NCI-H128 (cell line): Measurements from ENCODE around the gene TEX53.

Experiments used
- DNase-seq: peaks from one replicate; lab custom pipeline; 2025; ENCODE audit not compliant: unreplicated experiment; lab: John Stamatoyannopoulos, UW

Gene TEX53

GRCh38 chr9:114680259-114681001 is 22.8 kb upstream of the TEX53 start:
- DNase-seq, result no peak

GRCh38 chr9:114678795-114679194 is 21.2 kb upstream of the TEX53 start:
- no peak for DNase-seq

- no peak for DNase-seq
These were observed 20.5 kb upstream of the TEX53 start for GRCh38 chr9:114678130-114678529.

- DNase-seq, result peak; percentile 88
These were observed 19.8 kb upstream of the TEX53 start for GRCh38 chr9:114677418-114677817.

GRCh38 chr9:114676901-114677300 is 19.3 kb upstream of the TEX53 start:
- no peak for DNase-seq

GRCh38 chr9:114674798-114675540 is 17.4 kb upstream of the TEX53 start:
- DNase-seq, result no peak

GRCh38 chr9:114674076-114674797 is 16.6 kb upstream of the TEX53 start:
- DNase-seq, result no peak

GRCh38 chr9:114671605-114672004 is 14.0 kb upstream of the TEX53 start:
- no peak for DNase-seq

GRCh38 chr9:114669961-114670360 is 12.4 kb upstream of the TEX53 start:
- no peak for DNase-seq

GRCh38 chr9:114668146-114668545 is 10.5 kb upstream of the TEX53 start:
- no peak for DNase-seq

- DNase-seq, result no peak
These were observed 9.2 kb upstream of the TEX53 start for GRCh38 chr9:114666851-114667250.

GRCh38 chr9:114666401-114666800 is 8.8 kb upstream of the TEX53 start:
- DNase-seq, result no peak

GRCh38 chr9:114664181-114664580 is 6.6 kb upstream of the TEX53 start:
- DNase-seq, result no peak

- no peak for DNase-seq
These were observed 4.7 kb upstream of the TEX53 start for GRCh38 chr9:114662081-114662989.

- no peak for DNase-seq
These were observed 1.3 kb downstream of the TEX53 start for GRCh38 chr9:114656301-114656700.

GRCh38 chr9:114655689-114656088 is 1.9 kb downstream of the TEX53 start:
- no peak for DNase-seq

GRCh38 chr9:114653556-114654159 is 3.9 kb downstream of the TEX53 start:
- DNase-seq, result peak; percentile 58

- no peak for DNase-seq
These were observed 4.6 kb downstream of the TEX53 start for GRCh38 chr9:114652776-114653555.

- no peak for DNase-seq
These were observed 13.7 kb downstream of the TEX53 start for GRCh38 chr9:114643896-114644295.

- DNase-seq, result no peak
These were observed 14.6 kb downstream of the TEX53 start for GRCh38 chr9:114643001-114643400.
